SK-N-SH treated with all-trans-retinoic acid at 6 μM for 48 hours (cell line): ENCODE data around the gene COMMD4.

Experiments
- BACH2 ChIP-seq: fragments of 250-450 bp; sonication (Bioruptor Pico); IDR thresholded peaks from 2 replicates; pipeline ENCODE4 v1.9.0; 2021; ENCODE audit warnings: mild to moderate bottlenecking, borderline replicate concordance
- ESRRG ChIP-seq: fragments of 250-450 bp; sonication (Bioruptor Pico); IDR thresholded peaks from 2 replicates; pipeline ENCODE4 v1.6.1; 2021; ENCODE audit warnings: mild to moderate bottlenecking
- PATZ1 ChIP-seq: fragments of 250-450 bp; sonication (Bioruptor Pico); IDR thresholded peaks from 2 replicates; pipeline ENCODE4 v1.8.0; 2020; ENCODE audit warnings: mild to moderate bottlenecking, moderate library complexity, borderline replicate concordance
- ZC3H10 ChIP-seq: fragments of 250-450 bp; sonication (Bioruptor Pico); IDR thresholded peaks from 2 replicates; pipeline ENCODE4 v1.5.1; 2021; ENCODE audit warnings: mild to moderate bottlenecking, moderate library complexity
- ZFP3 ChIP-seq: fragments of 250-450 bp; sonication (Bioruptor Pico); IDR thresholded peaks from 2 replicates; pipeline ENCODE4 v1.5.0; 2020; ENCODE audit warnings: mild to moderate bottlenecking, moderate library complexity

- TF ChIP-seq PATZ1: no peak
- no peak for TF ChIP-seq BACH2 (CRISPR knock-in tag)
- no peak for TF ChIP-seq ZC3H10 (CRISPR knock-in tag)
- no peak for TF ChIP-seq ESRRG
- TF ChIP-seq ZFP3 (CRISPR knock-in tag): no peak
These were observed 8.4 kb upstream of the COMMD4 start for GRCh38 chr15:75327491-75327890.
